GM19238 (cell line): ENCODE data around the gene EI24.

Source experiments
- DNase-seq: peaks from one replicate; pipeline ENCODE4 v3.0.0; 2011; ENCODE audit warnings: low spot score; ENCODE audit not compliant: insufficient read length

EI24 gene

GRCh38 chr11:125626288-125626950, 57.1 kb downstream of the EI24 start:
- DNase-seq, result peak; percentile 12

DNA sequence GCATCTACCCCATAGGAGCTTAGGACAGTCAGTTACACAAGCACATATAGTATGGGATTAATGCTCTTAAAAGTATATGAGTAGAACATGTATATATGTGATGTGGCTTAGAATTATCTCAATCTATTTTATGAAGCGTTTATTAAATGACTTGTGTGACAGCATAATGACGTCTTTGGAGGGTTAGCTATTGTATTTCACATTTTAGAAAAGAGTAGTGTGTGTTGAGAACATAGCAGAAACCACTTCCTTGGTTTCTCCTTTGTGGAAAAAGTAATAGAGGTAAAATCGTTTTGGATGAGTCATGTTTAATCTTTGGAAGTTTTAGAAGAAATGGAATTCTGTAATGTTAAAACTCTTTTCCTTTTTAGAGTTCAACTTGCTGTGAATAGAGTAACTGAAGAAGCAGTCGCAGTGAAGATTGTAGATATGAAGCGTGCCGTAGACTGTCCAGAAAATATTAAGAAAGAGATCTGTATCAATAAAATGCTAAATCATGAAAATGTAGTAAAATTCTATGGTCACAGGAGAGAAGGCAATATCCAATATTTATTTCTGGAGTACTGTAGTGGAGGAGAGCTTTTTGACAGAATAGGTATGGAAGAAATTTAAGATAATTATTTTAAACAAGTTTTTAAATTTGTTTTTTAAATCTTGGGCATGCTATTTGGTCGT, 58.1 kb downstream of the EI24 start:
- DNase-seq, result no peak
